ENCODE data around the gene DCLRE1B.

Gene DCLRE1B

GRCh38 chr1:113916974-113917373 lies 11.8 kb downstream of the DCLRE1B start:
- TF ChIP-seq CTCF (conservative IDR thresholded peaks at IDR 0.05; ENCODE audit: low read length) = no peak
- peaks cover 8% of the 10 kb centered on the region; the same call in 1 of the 2 replicates for H3K36me3 ChIP-seq (ENCODE audit: insufficient read depth, low read length)
- no peak overlapping the region for H3K9ac ChIP-seq (ENCODE audit: low read depth, low read length, poor library complexity, severe bottlenecking)
- H2AFZ ChIP-seq (ENCODE audit: low read length) = no peak overlapping the region
- H4K20me1 ChIP-seq (ENCODE audit: insufficient read depth, low read length, poor library complexity, severe bottlenecking) = no peaks in the 10 kb centered on the region
- H3K4me1 ChIP-seq (ENCODE audit: insufficient read depth, low read length, poor library complexity, severe bottlenecking) = no peaks in the 10 kb centered on the region
- H3K27me3 ChIP-seq (ENCODE audit: insufficient read depth, low read length, poor library complexity, severe bottlenecking) = no peaks in the 10 kb centered on the region
- H3F3A ChIP-seq (ENCODE audit: low read depth) = no peaks in the 10 kb centered on the region
- no peaks in the 10 kb centered on the region for H3K9me3 ChIP-seq (ENCODE audit: insufficient read depth, low read depth, low read length)
- H3K79me2 ChIP-seq (ENCODE audit: insufficient read depth, low read length) = no peaks in the 10 kb centered on the region
- no peak overlapping the region for H3K4me2 ChIP-seq (ENCODE audit: low read depth, low read length, poor library complexity, severe bottlenecking)
- no peaks in the 10 kb centered on the region for H3K9me2 ChIP-seq (replicated peaks; ENCODE audit: low read depth, low read length)
- no peak overlapping the region for H3K4me3 ChIP-seq (ENCODE audit: low read length, poor library complexity, severe bottlenecking)

GRCh38 chr1:113917400-113918082 lies 12.4 kb downstream of the DCLRE1B start:
- H2AFZ ChIP-seq (ENCODE audit: low read length) = no peak overlapping the region
- H3K4me1 ChIP-seq (ENCODE audit: insufficient read depth, low read length, poor library complexity, severe bottlenecking) = no peaks in the 10 kb centered on the region
- no peak overlapping the region for H3K4me3 ChIP-seq (ENCODE audit: low read length, poor library complexity, severe bottlenecking)
- H3K9ac ChIP-seq (ENCODE audit: low read depth, low read length, poor library complexity, severe bottlenecking) = no peak overlapping the region
- no peak for TF ChIP-seq EZH2phosphoT487 (IDR thresholded peaks at IDR 0.05; ENCODE audit: borderline replicate concordance)
- no peak for TF ChIP-seq CTCF (conservative IDR thresholded peaks at IDR 0.05; ENCODE audit: low read length)
- no peaks in the 10 kb centered on the region for H3F3A ChIP-seq (ENCODE audit: low read depth)
- no peaks in the 10 kb centered on the region for H3K27me3 ChIP-seq (ENCODE audit: insufficient read depth, low read length, poor library complexity, severe bottlenecking)
- H3K9me2 ChIP-seq (replicated peaks; ENCODE audit: low read depth, low read length) = no peaks in the 10 kb centered on the region
- peaks cover 4% of the 10 kb centered on the region; the same call in 1 of the 2 replicates for H3K36me3 ChIP-seq (ENCODE audit: insufficient read depth, low read length)
- H3K4me2 ChIP-seq (ENCODE audit: low read depth, low read length, poor library complexity, severe bottlenecking) = no peak overlapping the region
- no peaks in the 10 kb centered on the region for H3K9me3 ChIP-seq (ENCODE audit: insufficient read depth, low read depth, low read length)
- H3K79me2 ChIP-seq (ENCODE audit: insufficient read depth, low read length) = no peaks in the 10 kb centered on the region
- no peaks in the 10 kb centered on the region for H4K20me1 ChIP-seq (ENCODE audit: insufficient read depth, low read length, poor library complexity, severe bottlenecking)

GRCh38 chr1:113918243-113918642 lies 13.1 kb downstream of the DCLRE1B start:
- H3K4me1 ChIP-seq (ENCODE audit: insufficient read depth, low read length, poor library complexity, severe bottlenecking) = no peaks in the 10 kb centered on the region
- no peaks in the 10 kb centered on the region for H4K20me1 ChIP-seq (ENCODE audit: insufficient read depth, low read length, poor library complexity, severe bottlenecking)
- H3K27me3 ChIP-seq (ENCODE audit: insufficient read depth, low read length, poor library complexity, severe bottlenecking) = no peaks in the 10 kb centered on the region
- H3K4me2 ChIP-seq (ENCODE audit: low read depth, low read length, poor library complexity, severe bottlenecking) = no peak overlapping the region
- no peak overlapping the region for H3K4me3 ChIP-seq (ENCODE audit: low read length, poor library complexity, severe bottlenecking)
- no peaks in the 10 kb centered on the region for H3K9me3 ChIP-seq (ENCODE audit: insufficient read depth, low read depth, low read length)
- H2AFZ ChIP-seq (ENCODE audit: low read length) = no peak overlapping the region
- H3K79me2 ChIP-seq (ENCODE audit: insufficient read depth, low read length) = no peaks in the 10 kb centered on the region
- TF ChIP-seq CTCF (conservative IDR thresholded peaks at IDR 0.05; ENCODE audit: low read length) (no peak), EZH2phosphoT487 (IDR thresholded peaks at IDR 0.05; ENCODE audit: borderline replicate concordance) (no peak)
- no peaks in the 10 kb centered on the region for H3F3A ChIP-seq (ENCODE audit: low read depth)
- no peak overlapping the region for H3K9ac ChIP-seq (ENCODE audit: low read depth, low read length, poor library complexity, severe bottlenecking)
- no peaks in the 10 kb centered on the region for H3K36me3 ChIP-seq (ENCODE audit: insufficient read depth, low read length)
- no peaks in the 10 kb centered on the region for H3K9me2 ChIP-seq (replicated peaks; ENCODE audit: low read depth, low read length)

All from Loucy (cell line).